Stimulated activated CD4-positive, alpha-beta T cell treated with anti-CD3 and anti-CD28 coated beads, Interleukin-2, amount 100 ng/mL, for 48 hours (primary cell): ENCODE measurements around the gene NRP1.
"Not testable (repeated sequence)": the region's sequence is repeated elsewhere in the genome, so short reads cannot be mapped to it uniquely, and the experiment has no call there.

Source experiments
- DNase-seq, 2 donors: peaks; one replicate each; pipeline ENCODE4 v3.0.0-alpha.2; 2020

The NRP1 gene

DNA sequence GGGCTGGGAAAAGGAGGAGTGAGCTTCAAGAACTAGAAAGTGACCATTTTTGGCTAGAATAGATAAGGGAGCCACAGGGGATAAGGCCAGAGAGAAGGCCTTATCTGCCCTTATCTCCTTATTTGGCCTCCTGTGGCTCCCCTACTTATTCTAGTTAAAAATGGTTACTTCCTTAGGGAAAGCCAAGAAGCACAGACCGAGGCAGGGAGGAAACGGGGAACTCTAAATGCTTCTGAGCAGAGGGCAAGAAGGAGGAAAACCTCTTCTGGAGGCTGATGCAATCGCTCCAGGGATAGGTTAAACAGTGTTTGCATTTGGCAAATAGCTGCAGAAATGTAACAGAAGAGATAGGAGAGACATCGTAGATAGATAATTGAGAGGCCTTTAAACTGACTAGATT lies 18.6 kb downstream of the NRP1 start:
- DNase-seq = no peak

DNA sequence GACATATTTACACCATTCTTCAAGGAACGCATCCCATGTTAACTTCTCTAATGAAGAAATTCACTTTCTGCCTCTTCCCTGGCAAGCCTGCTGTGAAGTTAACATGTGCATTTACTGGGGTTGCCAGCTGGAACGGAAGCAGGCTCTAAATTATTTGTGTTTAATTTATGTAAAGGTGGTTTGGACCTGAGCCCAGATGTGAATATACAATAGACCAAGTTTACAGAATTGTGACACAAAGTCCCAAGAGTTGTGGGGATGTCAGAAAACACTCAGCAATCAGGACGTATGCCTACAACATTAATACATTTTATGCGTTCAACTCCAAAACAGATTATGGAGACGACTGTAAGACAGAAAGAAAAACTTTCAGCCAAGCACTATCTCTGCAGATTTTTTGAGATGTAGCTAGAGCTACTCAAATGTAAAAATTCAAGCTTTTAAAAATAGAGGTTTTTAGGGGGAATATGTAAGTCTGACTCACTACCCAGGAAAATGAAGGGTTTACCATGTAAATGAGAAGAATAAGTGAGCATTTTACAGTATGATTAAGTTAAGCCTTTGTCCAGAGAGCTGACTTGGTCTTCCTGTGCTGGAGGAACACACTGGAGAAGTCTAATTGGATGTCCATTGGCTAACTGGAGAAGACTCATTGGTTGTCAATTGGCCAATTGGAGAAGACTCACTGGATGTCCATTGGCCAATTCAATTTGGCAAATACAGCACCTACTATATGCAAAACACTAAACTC lies 19.5 kb downstream of the NRP1 start:
- DNase-seq = no peak

GRCh38 chr10:33311640-33312039 lies 22.8 kb downstream of the NRP1 start:
- DNase-seq = no peak

DNA sequence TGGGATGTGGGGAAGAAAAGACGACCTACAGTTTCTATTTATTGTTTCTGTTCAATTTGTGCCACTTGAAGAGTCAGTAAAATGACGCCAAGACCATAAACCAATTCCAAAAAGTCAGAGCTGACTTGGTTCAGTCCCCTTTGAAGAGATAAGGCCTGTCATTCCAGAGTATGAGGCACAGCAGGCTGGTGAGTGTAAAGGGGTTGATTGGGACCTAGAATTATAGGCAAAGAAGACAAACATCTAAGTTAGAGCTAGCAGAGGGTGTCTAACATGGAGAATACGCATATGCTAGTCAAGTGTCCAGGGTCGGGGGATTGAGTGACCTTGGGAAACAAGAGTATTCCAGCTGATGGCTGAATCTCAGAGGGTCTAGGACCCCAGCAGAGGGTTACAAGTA lies 23.6 kb downstream of the NRP1 start:
- DNase-seq = no peak

GRCh38 chr10:33309406-33309805 lies 25.1 kb downstream of the NRP1 start:
- no peak for DNase-seq

DNA sequence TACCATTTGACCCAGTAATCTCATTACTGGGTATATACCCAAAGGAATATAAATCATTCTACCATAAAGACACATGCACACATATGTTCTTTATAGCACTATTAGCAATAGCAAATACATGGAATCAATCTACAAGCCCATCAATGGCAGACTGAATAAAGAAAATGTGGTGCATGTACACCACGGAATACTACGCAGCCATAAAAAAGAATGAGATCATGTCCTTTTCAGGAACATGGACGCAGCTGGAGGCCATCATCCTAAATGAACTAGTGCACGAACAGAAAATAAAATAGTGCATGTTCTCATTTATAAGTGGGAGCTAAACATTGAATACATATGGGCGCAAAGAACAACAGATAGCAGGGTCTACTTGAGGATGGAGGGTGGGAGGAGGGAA lies 26.6 kb downstream of the NRP1 start:
- DNase-seq = no peak

GRCh38 chr10:33306701-33307519 lies 27.6 kb downstream of the NRP1 start:
- DNase-seq = no peak

DNA sequence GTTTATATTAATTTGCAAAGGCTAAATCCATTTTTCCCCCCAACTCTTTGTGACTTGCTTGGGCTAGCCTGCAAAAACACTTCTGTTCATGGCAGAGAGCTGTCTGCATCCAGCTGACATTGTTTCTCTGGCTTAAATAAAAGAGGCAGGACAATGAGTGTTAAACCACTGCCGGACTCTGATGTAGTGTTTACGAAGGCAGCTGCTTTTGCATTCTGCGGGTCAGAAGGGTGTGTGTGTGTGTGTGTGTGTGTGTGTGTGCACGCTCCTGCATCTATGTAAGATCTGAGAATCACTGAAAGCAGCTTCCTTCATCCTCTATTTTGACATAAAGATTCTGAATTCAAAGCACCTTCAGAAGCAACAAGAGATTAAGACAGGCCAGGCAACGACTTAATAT lies 28.3 kb downstream of the NRP1 start:
- no peak for DNase-seq

GRCh38 chr10:33304423-33305225 lies 29.8 kb downstream of the NRP1 start:
- DNase-seq = no peak

GRCh38 chr10:33303988-33304387 lies 30.5 kb downstream of the NRP1 start:
- no peak for DNase-seq

GRCh38 chr10:33302208-33302829 lies 32.1 kb downstream of the NRP1 start:
- DNase-seq = no peak

DNA sequence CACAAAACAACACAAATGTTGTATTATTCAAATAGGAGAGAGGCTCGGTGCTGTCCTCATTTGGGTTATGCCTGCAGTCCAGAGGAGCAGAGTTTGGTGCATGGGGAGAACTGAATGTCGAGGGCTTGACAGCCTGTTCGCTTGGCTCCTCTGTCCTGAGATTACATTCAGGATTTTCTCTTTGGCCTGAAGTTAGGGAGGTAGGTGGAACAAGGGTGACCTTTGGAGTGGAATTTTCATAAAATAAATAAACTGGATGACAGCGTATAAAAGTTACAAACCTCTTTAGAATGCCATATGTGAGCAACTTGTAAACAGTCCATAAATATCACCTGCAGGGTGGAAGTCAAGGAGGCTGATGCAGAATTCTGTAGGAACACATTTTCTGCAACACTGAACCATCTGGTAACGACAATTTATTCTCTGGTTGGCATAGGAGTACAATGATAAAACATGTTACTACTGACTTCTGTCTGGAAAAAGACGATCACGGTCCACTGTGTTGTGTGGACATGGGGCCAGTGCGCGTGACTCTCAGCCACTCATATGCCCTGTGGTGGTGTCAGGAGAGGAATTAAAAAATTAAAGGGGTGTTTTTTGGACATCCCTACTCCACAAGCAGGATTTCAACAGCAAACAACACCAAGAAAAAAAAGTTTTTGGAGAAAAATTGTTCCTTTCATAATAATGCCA lies 33.2 kb downstream of the NRP1 start:
- no peak for DNase-seq

DNA sequence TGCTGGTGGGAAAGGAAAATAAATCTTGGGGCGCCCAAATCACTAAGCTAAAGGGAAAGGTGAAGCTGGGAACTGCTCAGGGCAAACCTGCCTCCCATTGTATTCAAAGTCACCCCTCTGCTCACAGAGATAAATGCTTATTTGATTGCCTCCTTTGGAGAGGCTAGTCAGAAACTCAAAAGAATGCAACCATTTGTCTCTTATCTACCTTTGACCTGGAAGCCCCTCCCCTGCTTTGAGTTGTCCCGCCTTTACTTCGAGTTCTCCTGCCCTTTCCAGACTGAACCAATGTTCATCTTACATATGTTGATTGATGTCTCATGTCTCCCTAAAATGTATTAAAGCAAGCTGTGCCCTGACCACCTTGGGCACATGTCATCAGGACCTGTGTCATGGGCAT lies 33.9 kb downstream of the NRP1 start:
- not testable (repeated sequence) for DNase-seq

- no peak for DNase-seq
Measured at GRCh38 chr10:33298893-33299292, 35.6 kb downstream of the NRP1 start.

GRCh38 chr10:33298110-33298509 lies 36.4 kb downstream of the NRP1 start:
- DNase-seq = no peak

DNA sequence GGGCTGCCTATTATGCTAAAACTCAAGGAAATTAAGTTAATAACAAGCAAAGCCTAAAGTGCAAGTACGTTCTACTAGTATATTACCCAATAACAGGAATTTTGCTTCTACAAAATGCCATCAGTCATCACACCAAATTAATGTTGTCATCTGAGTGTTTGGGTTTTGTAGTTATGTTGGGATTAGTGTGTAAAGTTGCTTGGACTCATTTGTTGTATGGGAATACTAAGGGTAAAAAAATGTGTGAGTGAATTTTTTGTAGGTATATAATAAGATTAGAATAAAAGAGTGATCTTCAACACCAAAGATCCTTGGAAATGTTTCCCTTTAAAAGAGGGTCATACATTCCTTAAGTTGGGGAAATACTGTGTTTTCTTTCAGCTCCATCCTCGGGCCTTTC lies 38.6 kb downstream of the NRP1 start:
- DNase-seq = no peak

- DNase-seq = no peak
Measured at GRCh38 chr10:33293531-33294170, 40.8 kb downstream of the NRP1 start.

DNA sequence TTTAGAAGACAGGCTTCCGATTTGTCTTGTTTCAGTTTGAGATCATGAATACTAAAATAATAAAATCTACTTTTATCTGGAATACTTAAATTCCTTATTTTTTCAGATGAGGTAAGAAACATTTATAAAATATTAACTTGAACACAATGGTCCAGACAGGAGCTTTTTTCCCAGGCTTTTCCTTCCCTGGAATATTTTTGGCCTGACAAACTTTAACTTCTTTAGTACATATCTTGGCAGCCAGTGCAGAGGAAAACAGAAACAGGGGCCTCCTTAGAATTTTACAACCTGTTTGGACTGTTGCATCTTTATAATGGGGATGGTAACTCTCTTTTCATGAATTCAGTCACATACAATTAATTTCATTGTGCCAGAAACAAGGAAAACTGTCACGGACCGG lies 41.4 kb downstream of the NRP1 start:
- DNase-seq = no peak

DNA sequence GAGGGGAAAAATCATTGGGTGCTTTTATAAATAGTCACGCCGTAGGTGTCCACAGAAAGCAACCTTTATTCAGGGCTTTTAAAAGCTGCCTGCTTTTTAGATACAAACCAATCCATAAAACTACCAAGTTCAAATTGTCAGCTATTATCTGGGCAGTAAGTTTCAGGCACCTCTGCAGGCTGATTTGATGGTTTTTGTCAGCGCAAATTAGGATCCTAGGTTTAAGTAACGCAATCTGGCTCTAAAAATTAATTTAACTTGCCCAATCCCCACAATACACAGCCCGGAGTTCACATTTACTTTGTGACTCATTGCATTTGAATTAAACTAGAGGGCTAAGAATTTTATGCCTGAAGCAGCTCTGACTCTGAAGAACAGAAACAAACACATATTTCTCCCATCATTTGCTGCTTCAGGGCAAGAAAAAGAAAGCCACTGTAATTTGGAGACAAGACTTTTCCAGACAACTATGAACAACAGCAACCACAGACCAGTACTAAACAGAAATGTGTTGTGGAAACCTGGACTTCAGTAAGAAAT lies 43.3 kb downstream of the NRP1 start:
- no peak for DNase-seq

GRCh38 chr10:33290321-33291052 lies 44.0 kb downstream of the NRP1 start:
- no peak for DNase-seq

DNA sequence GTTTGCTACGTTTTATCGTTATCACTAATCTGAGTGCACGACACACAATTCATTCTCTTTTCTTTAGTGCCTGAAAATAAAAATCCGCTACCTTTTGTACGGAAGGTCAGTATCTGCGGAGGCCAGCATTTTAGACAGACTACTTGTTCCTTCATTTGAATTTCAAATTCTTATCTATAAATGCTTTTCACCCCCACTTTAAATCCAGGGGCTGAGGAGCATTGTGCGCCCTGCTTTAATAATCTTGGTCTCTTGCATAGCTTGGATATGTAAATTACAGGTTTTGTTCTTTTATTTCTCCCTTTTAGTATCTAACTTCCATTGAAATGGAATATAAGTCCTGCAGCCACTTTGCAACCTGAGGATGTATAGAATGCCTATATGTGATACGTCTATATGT lies 44.7 kb downstream of the NRP1 start:
- DNase-seq = no peak
